Chondrocyte (in vitro differentiated cells): ENCODE data around the gene NTRK2. TPM values are rescaled to one million over a fixed set of nuclear protein-coding genes. Genes with fewer than 3 reads are reported as not detected.

Source experiments
- DNase-seq: peaks from one replicate; pipeline ENCODE4 v3.0.0; 2021; ENCODE audit warnings: mixed read lengths, low spot score
- H3K27ac Mint-ChIP-seq: one replicate; pipeline ENCODE4 v1.8.0; 2021; ENCODE audit warnings: mild to moderate bottlenecking, moderate library complexity, mixed read lengths; ENCODE audit not compliant: unreplicated experiment
- H3K27me3 Mint-ChIP-seq: 2 replicates; pipeline ENCODE4 v1.8.0; 2021; ENCODE audit warnings: low read depth, mixed read lengths
- H3K36me3 Mint-ChIP-seq: 2 replicates; pipeline ENCODE4 v1.8.0; 2021; ENCODE audit warnings: low read depth, mixed read lengths
- H3K4me1 Mint-ChIP-seq: 2 replicates; pipeline ENCODE4 v1.8.0; 2021; ENCODE audit warnings: low read depth, mild to moderate bottlenecking, mixed read lengths
- H3K4me3 Mint-ChIP-seq: one replicate; pipeline ENCODE4 v1.8.0; 2021; ENCODE audit warnings: mild to moderate bottlenecking, moderate library complexity, mixed read lengths; ENCODE audit not compliant: unreplicated experiment
- H3K9me3 Mint-ChIP-seq: 2 replicates; pipeline ENCODE4 v1.8.0; 2021; ENCODE audit warnings: low read depth, mixed read lengths
- CTCF ChIP-seq: fragments of 200-600 bp; sonication (generic); IDR thresholded peaks from 2 replicates; pipeline ENCODE4 v1.5.0; 2021; ENCODE audit warnings: antibody characterized with exemption, mild to moderate bottlenecking, moderate library complexity
- total RNA-seq: library from RNA; stranded (reverse); gene quantifications from 3 replicates; pipeline ENCODE4 v1.2.1, GENCODE V29; 2021

NTRK2 gene
- total RNA-seq, 1 donor from 2014 or later: 40.0 TPM

- Mint-ChIP-seq H3K4me1 (peaks cover 4% of the 10 kb centered on the region), H3K9me3 (no peaks in the 10 kb centered on the region), H3K27ac (no peak overlapping the region), H3K4me3 (no peak overlapping the region), H3K36me3 (peaks cover 2% of the 10 kb centered on the region), H3K27me3 (no peaks in the 10 kb centered on the region)
- no peak for TF ChIP-seq CTCF
- no peak for DNase-seq
Measured at GRCh38 chr9:84742261-84742660, 72.7 kb downstream of the NTRK2 start.

- Mint-ChIP-seq H3K36me3 (peaks cover 10% of the 10 kb centered on the region), H3K27ac (no peak overlapping the region), H3K27me3 (no peaks in the 10 kb centered on the region), H3K4me3 (no peak overlapping the region), H3K4me1 (no peaks in the 10 kb centered on the region), H3K9me3 (no peaks in the 10 kb centered on the region)
- no peak for TF ChIP-seq CTCF
- no peak for DNase-seq
Measured at GRCh38 chr9:84744195-84744594, 74.7 kb downstream of the NTRK2 start.

GRCh38 chr9:84744726-84745125 is 75.2 kb downstream of the NTRK2 start:
- H3K36me3 Mint-ChIP-seq: peaks cover 11% of the 10 kb centered on the region
- no peaks in the 10 kb centered on the region for H3K9me3 Mint-ChIP-seq
- H3K27ac Mint-ChIP-seq: no peak overlapping the region
- H3K27me3 Mint-ChIP-seq: no peaks in the 10 kb centered on the region
- DNase-seq: no peak
- no peak for TF ChIP-seq CTCF
- no peak overlapping the region for H3K4me3 Mint-ChIP-seq
- H3K4me1 Mint-ChIP-seq: no peaks in the 10 kb centered on the region

GRCh38 chr9:84748112-84748511 is 78.6 kb downstream of the NTRK2 start:
- TF ChIP-seq CTCF: no peak
- Mint-ChIP-seq H3K9me3 (no peaks in the 10 kb centered on the region), H3K4me3 (no peak overlapping the region), H3K27me3 (no peaks in the 10 kb centered on the region), H3K36me3 (peaks cover 9% of the 10 kb centered on the region), H3K27ac (no peak overlapping the region), H3K4me1 (peaks cover 19% of the 10 kb centered on the region)
- no peak for DNase-seq

DNA sequence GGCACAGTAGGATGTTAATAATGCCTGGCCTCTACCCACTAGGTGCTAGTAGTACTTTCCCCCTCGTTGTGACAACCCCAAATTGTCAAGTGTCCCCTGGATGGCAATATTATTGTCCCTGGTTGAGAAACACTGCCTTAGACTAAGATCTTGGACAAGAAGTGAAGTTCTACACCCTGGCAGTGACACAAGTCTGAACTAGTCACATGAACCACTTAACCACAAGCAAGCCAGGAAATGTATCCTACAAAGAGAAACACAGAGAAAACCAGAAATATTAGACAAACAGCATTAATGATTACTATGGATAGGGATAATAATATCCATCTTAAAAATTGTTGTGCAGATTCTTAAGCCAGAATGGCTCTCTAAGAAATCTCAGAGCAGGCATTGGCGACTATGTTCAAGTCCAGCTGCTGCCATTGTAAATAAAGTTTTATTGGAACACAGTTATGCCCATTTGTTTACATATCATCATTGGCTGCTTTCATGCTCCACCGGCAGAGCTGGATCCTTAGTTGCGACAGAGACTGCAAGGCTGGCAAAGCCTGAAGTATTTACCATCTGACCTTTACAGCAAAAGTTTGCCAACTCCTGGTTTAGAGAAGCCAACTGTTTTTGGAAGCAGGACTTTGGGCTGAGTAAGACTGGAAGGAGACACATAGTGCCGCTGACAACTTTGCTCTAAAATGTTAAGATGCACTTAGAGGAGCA is 80.8 kb downstream of the NTRK2 start:
- Mint-ChIP-seq H3K27ac (no peak overlapping the region), H3K4me1 (peaks cover 40% of the 10 kb centered on the region), H3K27me3 (no peaks in the 10 kb centered on the region), H3K4me3 (no peak overlapping the region), H3K9me3 (no peaks in the 10 kb centered on the region), H3K36me3 (peaks cover 10% of the 10 kb centered on the region)
- DNase-seq: no peak
- no peak for TF ChIP-seq CTCF
